ENCODE measurements around the gene PARVA. TPM values are rescaled to one million over a fixed set of nuclear protein-coding genes. Genes with fewer than 3 reads are reported as not detected.

Gene PARVA
- total RNA-seq, 2 experiments from 2014 or later, result 0.08 to 0.98 TPM

DNA sequence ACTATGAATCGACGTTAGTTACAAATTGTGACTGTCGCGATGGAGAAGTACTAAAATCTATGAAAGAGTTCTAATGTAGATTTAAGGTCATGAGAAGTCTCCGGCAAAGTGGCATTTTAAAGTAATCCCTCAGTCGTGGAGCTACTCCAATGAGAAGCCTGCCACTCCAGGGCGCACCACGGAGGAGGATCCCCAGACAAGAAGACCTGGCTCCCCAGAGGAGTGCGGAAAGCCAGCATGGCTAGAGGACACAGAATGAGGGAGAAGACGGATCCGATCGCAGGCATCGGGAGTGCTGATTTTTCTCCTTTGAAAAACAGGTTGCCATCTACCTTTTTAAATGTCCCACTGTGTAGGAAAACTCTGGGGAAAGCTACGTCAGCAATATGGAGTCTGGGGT, 155.2 kb downstream of the PARVA start:
- H3K4me3 Mint-ChIP-seq, result no peak overlapping the region
- ATAC-seq (ENCODE audit: poor library complexity), result no peak
- POLR2A ChIA-PET, result no interaction called here

DNA sequence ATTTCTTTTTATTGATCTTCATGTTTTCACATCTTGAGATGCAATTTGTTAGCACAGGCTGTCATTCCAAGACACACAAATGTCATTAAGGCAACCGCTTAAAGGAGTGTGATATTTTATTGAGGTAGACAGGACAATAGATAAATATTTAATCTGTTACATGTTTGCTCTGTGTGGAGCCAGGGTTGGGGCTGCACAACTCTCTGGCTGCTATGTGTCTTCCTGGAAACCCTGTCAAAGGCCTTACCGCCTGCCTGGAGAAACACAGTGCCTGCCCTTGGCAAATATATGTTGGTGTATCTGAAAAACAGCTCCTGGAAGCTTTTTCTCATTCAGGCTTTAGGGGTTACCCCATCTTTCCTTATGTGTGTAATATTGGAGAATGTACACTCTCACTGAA, 157.2 kb downstream of the PARVA start:
- no peak overlapping the region for H3K27ac Mint-ChIP-seq
- ChIA-PET CTCF (no interaction called here), POLR2A (no interaction called here)
- intact Hi-C loops (cut with DNase I, micrococcal nuclease), result no loop called here
- Histone ChIP-seq H3K4me1 (ENCODE audit: insufficient read depth, low read length) (no peaks in the 10 kb centered on the region), H3K4me3 (ENCODE audit: low read length) (no peak overlapping the region), H3K27me3 (ENCODE audit: control insufficient read depth in 1 of 2, insufficient read depth in 2 of 2, low read length in 2 of 2) (no peaks in the 10 kb centered on the region), H3K9me3 (ENCODE audit: control insufficient read depth in 1 of 2, insufficient read depth in 1 of 2, low read length in 2 of 2) (no peaks in the 10 kb centered on the region), H3K27ac (ENCODE audit: low read depth in 1 of 2, low read length in 2 of 2) (no peak overlapping the region), H3K36me3 (ENCODE audit: insufficient read depth, low read length) (no peaks in the 10 kb centered on the region)
- TF ChIP-seq, protein P1, sequence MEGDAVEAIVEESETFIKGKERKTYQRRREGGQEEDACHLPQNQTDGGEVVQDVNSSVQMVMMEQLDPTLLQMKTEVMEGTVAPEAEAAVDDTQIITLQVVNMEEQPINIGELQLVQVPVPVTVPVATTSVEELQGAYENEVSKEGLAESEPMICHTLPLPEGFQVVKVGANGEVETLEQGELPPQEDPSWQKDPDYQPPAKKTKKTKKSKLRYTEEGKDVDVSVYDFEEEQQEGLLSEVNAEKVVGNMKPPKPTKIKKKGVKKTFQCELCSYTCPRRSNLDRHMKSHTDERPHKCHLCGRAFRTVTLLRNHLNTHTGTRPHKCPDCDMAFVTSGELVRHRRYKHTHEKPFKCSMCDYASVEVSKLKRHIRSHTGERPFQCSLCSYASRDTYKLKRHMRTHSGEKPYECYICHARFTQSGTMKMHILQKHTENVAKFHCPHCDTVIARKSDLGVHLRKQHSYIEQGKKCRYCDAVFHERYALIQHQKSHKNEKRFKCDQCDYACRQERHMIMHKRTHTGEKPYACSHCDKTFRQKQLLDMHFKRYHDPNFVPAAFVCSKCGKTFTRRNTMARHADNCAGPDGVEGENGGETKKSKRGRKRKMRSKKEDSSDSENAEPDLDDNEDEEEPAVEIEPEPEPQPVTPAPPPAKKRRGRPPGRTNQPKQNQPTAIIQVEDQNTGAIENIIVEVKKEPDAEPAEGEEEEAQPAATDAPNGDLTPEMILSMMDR (IDR thresholded peaks at IDR 0.05), result no peak
- H3K4me1 Mint-ChIP-seq (ENCODE audit: low read depth), result no peaks in the 10 kb centered on the region
- no peaks in the 10 kb centered on the region for H3K9me3 Mint-ChIP-seq
- peaks cover 16% of the 10 kb centered on the region for H3K27me3 Mint-ChIP-seq
- no peak for DNase-seq
- H3K36me3 Mint-ChIP-seq (ENCODE audit: low read depth), result no peaks in the 10 kb centered on the region
- H3K4me3 Mint-ChIP-seq, result no peak overlapping the region
- ATAC-seq (ENCODE audit: poor library complexity), result no peak

More for the DNA sequence above, 155.2 kb downstream of the PARVA start:
- Histone ChIP-seq H3K9me3 (ENCODE audit: control insufficient read depth in 1 of 2, insufficient read depth in 1 of 2, low read length in 2 of 2) (no peaks in the 10 kb centered on the region), H3K27me3 (ENCODE audit: control insufficient read depth in 1 of 2, insufficient read depth in 2 of 2, low read length in 2 of 2) (no peaks in the 10 kb centered on the region), H3K4me1 (ENCODE audit: insufficient read depth, low read length) (no peaks in the 10 kb centered on the region), H3K36me3 (ENCODE audit: insufficient read depth, low read length) (no peaks in the 10 kb centered on the region), H3K4me3 (ENCODE audit: low read length) (no peak overlapping the region), H3K27ac (ENCODE audit: low read depth in 1 of 2, low read length in 2 of 2) (no peak overlapping the region)
- intact Hi-C loops (cut with DNase I, micrococcal nuclease), result no loop called here
- DNase-seq, result no peak
- Mint-ChIP-seq H3K4me1 (ENCODE audit: low read depth) (no peaks in the 10 kb centered on the region), H3K27me3 (peaks cover 16% of the 10 kb centered on the region), H3K36me3 (ENCODE audit: low read depth) (no peaks in the 10 kb centered on the region), H3K9me3 (no peaks in the 10 kb centered on the region), H3K27ac (no peak overlapping the region)
- TF ChIP-seq, protein P1 (IDR thresholded peaks at IDR 0.05), result no peak
- CTCF ChIA-PET, result no interaction called here

DNA sequence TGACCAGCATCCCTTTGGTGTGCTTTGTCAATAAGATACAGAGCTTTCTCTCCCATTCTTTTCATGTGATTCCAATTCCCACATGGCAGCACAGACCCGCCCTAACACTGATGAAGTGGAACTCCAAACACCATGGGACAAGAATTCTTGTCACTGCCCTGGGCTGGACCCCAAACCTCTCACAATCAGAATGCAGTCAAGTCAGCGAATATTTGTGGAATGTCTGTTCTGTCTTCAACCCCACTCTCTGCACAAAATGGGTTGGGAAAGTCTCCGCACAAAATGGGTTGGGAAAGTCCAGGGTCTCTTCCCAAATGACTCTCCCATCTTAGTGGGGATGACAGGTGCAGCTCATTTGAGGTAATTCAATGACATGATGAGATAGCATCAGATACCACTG, 157.9 kb downstream of the PARVA start:
- Histone ChIP-seq H3K4me3 (ENCODE audit: low read length) (no peak overlapping the region), H3K27me3 (ENCODE audit: control insufficient read depth in 1 of 2, insufficient read depth in 2 of 2, low read length in 2 of 2) (no peaks in the 10 kb centered on the region), H3K36me3 (ENCODE audit: insufficient read depth, low read length) (no peaks in the 10 kb centered on the region), H3K4me1 (ENCODE audit: insufficient read depth, low read length) (no peaks in the 10 kb centered on the region), H3K9me3 (ENCODE audit: control insufficient read depth in 1 of 2, insufficient read depth in 1 of 2, low read length in 2 of 2) (no peaks in the 10 kb centered on the region), H3K27ac (ENCODE audit: low read depth in 1 of 2, low read length in 2 of 2) (no peak overlapping the region)
- H3K4me3 Mint-ChIP-seq, result no peak overlapping the region
- intact Hi-C loops (cut with DNase I, micrococcal nuclease), result no loop called here
- no peak for ATAC-seq (ENCODE audit: poor library complexity)
- H3K27me3 Mint-ChIP-seq, result peaks cover 16% of the 10 kb centered on the region
- TF ChIP-seq, protein P1 (IDR thresholded peaks at IDR 0.05), result no peak
- ChIA-PET CTCF (no interaction called here), POLR2A (no interaction called here)
- H3K4me1 Mint-ChIP-seq (ENCODE audit: low read depth), result no peaks in the 10 kb centered on the region
- no peaks in the 10 kb centered on the region for H3K9me3 Mint-ChIP-seq
- no peaks in the 10 kb centered on the region for H3K36me3 Mint-ChIP-seq (ENCODE audit: low read depth)
- no peak overlapping the region for H3K27ac Mint-ChIP-seq
- DNase-seq, result no peak

Data from CD4-positive, alpha-beta T cell (primary cell).